H1 (cell line): ENCODE measurements around the gene NPL. TPM values are rescaled to one million over a fixed set of nuclear protein-coding genes. Genes with fewer than 3 reads are reported as not detected.

Experiments
- CTCF ChIA-PET: fragments of 300-600 bp; sonication (Branson Sonifier 250); formaldehyde crosslinking; loops from one replicate; lab custom pipeline; 2021; ENCODE audit not compliant: partially characterized antibody; lab: Charles Lee
- POLR2A ChIA-PET: fragments of 300-600 bp; sonication (Branson Sonifier 250); formaldehyde crosslinking; loops from one replicate; lab custom pipeline; 2021; ENCODE audit warnings: inconsistent platforms; ENCODE audit not compliant: partially characterized antibody; lab: Charles Lee
- DNase-seq, 2 experiments: peaks; one replicate each; pipeline versions ENCODE4 v3.0.0 to v3.0.0-alpha.2; 2010 to 2022; ENCODE audit warnings: low spot score in 2 of 2, low read depth in 1 of 2, mixed read lengths in 1 of 2
- FAIRE-seq: peaks from 2 replicates; lab custom pipeline; 2011; peaks lifted over from hg19 to GRCh38; lab: Jason Lieb, UNC
- H2AFZ ChIP-seq: 2 replicates; pipeline ENCODE4 v1.8.1; 2012; ENCODE audit warnings: low read length, inconsistent platforms
- H2AK5ac ChIP-seq: 2 replicates; pipeline ENCODE4 v1.6.1; 2013; ENCODE audit warnings: low read depth, low read length
- H2BK120ac ChIP-seq: replicated peaks from 2 replicates; pipeline ENCODE3; 2013; ENCODE audit warnings: low read depth, low read length, inconsistent platforms
- H2BK12ac ChIP-seq: 2 replicates; pipeline ENCODE4 v1.6.1; 2013; ENCODE audit warnings: low read depth, low read length
- H2BK15ac ChIP-seq: 2 replicates; pipeline ENCODE4 v1.6.1; 2013; ENCODE audit warnings: low read length
- H2BK20ac ChIP-seq: 2 replicates; pipeline ENCODE4 v1.6.1; 2013; ENCODE audit warnings: low read length
- H2BK5ac ChIP-seq: 2 replicates; pipeline ENCODE4 v1.6.1; 2013; ENCODE audit warnings: low read depth, low read length
- H3K14ac ChIP-seq: 2 replicates; pipeline ENCODE4 v1.6.1; 2013; ENCODE audit warnings: inconsistent platforms; ENCODE audit not compliant: insufficient read length
- H3K18ac ChIP-seq: 2 replicates; pipeline ENCODE4 v1.6.1; 2013; ENCODE audit warnings: low read length; ENCODE audit errors: extremely low read depth
- H3K23ac ChIP-seq: 2 replicates; pipeline ENCODE4 v1.6.1; 2013; ENCODE audit warnings: inconsistent platforms; ENCODE audit not compliant: insufficient read length
- H3K23me2 ChIP-seq: 2 replicates; pipeline ENCODE4 v1.6.1; 2013; ENCODE audit warnings: low read depth, low read length
- H3K27ac ChIP-seq: 2 replicates; pipeline ENCODE4 v1.6.1; 2011; ENCODE audit warnings: low read depth, low read length, inconsistent platforms
- H3K27me3 ChIP-seq, 4 experiments: replicated peaks in 1 of 4; 1 replicate in 1 of 4; 2 replicates in 3 of 4; pipeline versions ENCODE4 v1.6.1 to v1.8.1; 2011 to 2013; ENCODE audit warnings: low read length in 3 of 4, mild to moderate bottlenecking in 3 of 4, inconsistent platforms in 2 of 4, mixed read lengths in 2 of 4, moderate library complexity in 1 of 4; ENCODE audit not compliant: control insufficient read depth in 3 of 4, insufficient read depth in 3 of 4; ENCODE audit errors: extremely low read depth in 1 of 4
- H3K36me3 ChIP-seq, 4 experiments: 2 replicates each; pipeline versions ENCODE4 v1.6.1 to v1.8.1; 2011 to 2013; ENCODE audit warnings: mild to moderate bottlenecking in 4 of 4, low read length in 3 of 4, moderate library complexity in 2 of 4, control low read depth in 1 of 4, inconsistent platforms in 1 of 4; ENCODE audit not compliant: insufficient read depth in 4 of 4, control insufficient read depth in 2 of 4
- H3K4ac ChIP-seq: replicated peaks from 2 replicates; pipeline ENCODE3; 2013; ENCODE audit warnings: low read length, low read depth, mixed read lengths, inconsistent platforms; ENCODE audit not compliant: insufficient read length
- H3K4me1 ChIP-seq, 4 experiments: replicated peaks in 1 of 4; 1 replicate in 1 of 4; 2 replicates in 3 of 4; pipeline versions ENCODE4 v1.6.1 to v1.8.1; 2011 to 2013; ENCODE audit warnings: low read length in 3 of 4, inconsistent platforms in 2 of 4, mixed read lengths in 1 of 4; ENCODE audit not compliant: insufficient read depth in 4 of 4, control insufficient read depth in 3 of 4
- H3K4me2 ChIP-seq, 2 experiments: 2 replicates each; pipeline versions ENCODE4 v1.6.1 to v1.8.1; 2011 to 2013; ENCODE audit warnings: low read depth in 2 of 2, low read length in 2 of 2, control low read depth in 1 of 2, inconsistent platforms in 1 of 2, mild to moderate bottlenecking in 1 of 2; ENCODE audit not compliant: insufficient read depth in 1 of 2
- H3K4me3 ChIP-seq, 4 experiments: fragments of 200-600, 300-600 bp in 1 of 4; sonication (generic), shearing (Covaris generic), sonication (Bioruptor Twin) in 1 of 4; 2 replicates each; pipeline versions ENCODE4 v1.5.1 to v1.8.1; 2011 to 2016; ENCODE audit warnings: low read length in 4 of 4, low read depth in 3 of 4, control low read depth in 2 of 4, inconsistent platforms in 2 of 4, mild to moderate bottlenecking in 2 of 4, mixed read lengths in 1 of 4, moderate library complexity in 1 of 4; ENCODE audit not compliant: insufficient read depth in 2 of 4; ENCODE audit errors: extremely low read depth in 1 of 4
- H3K56ac ChIP-seq: replicated peaks from 2 replicates; pipeline ENCODE3; 2013; ENCODE audit warnings: low read depth, mild to moderate bottlenecking, mixed read lengths, low read length, inconsistent platforms; ENCODE audit not compliant: insufficient read length
- H3K79me1 ChIP-seq: 2 replicates; pipeline ENCODE4 v1.6.1; 2013; ENCODE audit warnings: low read depth, low read length, control low read depth
- H3K79me2 ChIP-seq, 2 experiments: 2 replicates each; pipeline versions ENCODE4 v1.6.1 to v1.8.1; 2012 to 2013; ENCODE audit warnings: low read length in 2 of 2, mild to moderate bottlenecking in 2 of 2, inconsistent platforms in 1 of 2; ENCODE audit not compliant: insufficient read depth in 2 of 2, control insufficient read depth in 1 of 2
- H3K9ac ChIP-seq, 4 experiments: replicated peaks in 1 of 4; 1 replicate in 1 of 4; 2 replicates in 3 of 4; pipeline versions ENCODE4 v1.6.1 to v1.8.1; 2011 to 2013; ENCODE audit warnings: low read depth in 3 of 4, low read length in 3 of 4, control low read depth in 2 of 4, mild to moderate bottlenecking in 2 of 4, moderate library complexity in 2 of 4, inconsistent platforms in 1 of 4; ENCODE audit errors: extremely low read depth in 1 of 4
- H3K9me3 ChIP-seq, 2 experiments: 2 replicates each; pipeline versions ENCODE4 v1.6.1 to v1.8.1; 2012 to 2013; ENCODE audit warnings: mild to moderate bottlenecking in 2 of 2, moderate library complexity in 2 of 2, control low read depth in 1 of 2, inconsistent platforms in 1 of 2, low read depth in 1 of 2, low read length in 1 of 2, mixed read lengths in 1 of 2; ENCODE audit not compliant: insufficient read depth in 2 of 2
- H4K20me1 ChIP-seq, 2 experiments: replicated peaks in 1 of 2; 2 replicates each; pipeline versions ENCODE3 to v1.8.1; 2011 to 2013; ENCODE audit warnings: inconsistent platforms in 2 of 2, low read length in 2 of 2, mild to moderate bottlenecking in 1 of 2; ENCODE audit not compliant: insufficient read depth in 2 of 2, control insufficient read depth in 1 of 2
- H4K5ac ChIP-seq: 2 replicates; pipeline ENCODE4 v1.6.1; 2013; ENCODE audit warnings: low read length, low read depth, mixed read lengths, inconsistent platforms; ENCODE audit not compliant: insufficient read length
- H4K8ac ChIP-seq: 2 replicates; pipeline ENCODE4 v1.8.0; 2013; ENCODE audit warnings: mild to moderate bottlenecking, moderate library complexity, low read length, inconsistent platforms; ENCODE audit not compliant: insufficient read depth; ENCODE audit errors: extremely low read depth
- H4K91ac ChIP-seq: replicated peaks from 2 replicates; pipeline ENCODE3; 2013; ENCODE audit warnings: low read length, mixed read lengths, inconsistent platforms; ENCODE audit not compliant: insufficient read length
- BACH1 ChIP-seq: IDR thresholded peaks from 2 replicates; pipeline ENCODE4 v1.6.1; 2012; ENCODE audit warnings: low read length, improper control_type of control experiment
- CBX5 ChIP-seq: fragments of 300-800, 300-1000 bp; sonication (generic); IDR thresholded peaks from 2 replicates; pipeline ENCODE4 v1.7.1; 2016; ENCODE audit warnings: antibody characterized with exemption, low read length, low read depth
- FOSL1 ChIP-seq: IDR thresholded peaks from 2 replicates; pipeline ENCODE4 v1.6.1; 2011; ENCODE audit warnings: mild to moderate bottlenecking, low read depth, low read length, moderate library complexity; ENCODE audit not compliant: insufficient read depth
- GTF2F1 ChIP-seq: IDR thresholded peaks from 2 replicates; pipeline ENCODE4 v1.6.1; 2012; ENCODE audit warnings: low read depth, low read length, improper control_type of control experiment, borderline replicate concordance
- HDAC6 ChIP-seq: IDR thresholded peaks from one replicate; pipeline ENCODE4 v1.7.1; 2012; ENCODE audit warnings: low read depth, mild to moderate bottlenecking, inconsistent platforms, low read length, moderate library complexity
- KDM1A ChIP-seq: fragments of 200-600, 300-600 bp; sonication (generic); IDR thresholded peaks from 2 replicates; pipeline ENCODE4 v1.7.1; 2016; ENCODE audit warnings: mild to moderate bottlenecking, low read length, borderline replicate concordance
- NANOG ChIP-seq: IDR thresholded peaks from 2 replicates; pipeline ENCODE4 v1.6.1; 2011; ENCODE audit warnings: low read length, low read depth, mild to moderate bottlenecking, inconsistent platforms; ENCODE audit not compliant: insufficient read depth, poor library complexity, severe bottlenecking
- SP4 ChIP-seq: IDR thresholded peaks from 2 replicates; pipeline ENCODE4 v1.6.1; 2012; ENCODE audit warnings: low read length, inconsistent platforms
- TAF1 ChIP-seq: IDR thresholded peaks from 2 replicates; pipeline ENCODE4 v1.6.1; 2011; ENCODE audit warnings: mild to moderate bottlenecking, low read depth, low read length
- WGBS, 2 experiments: shearing (Covaris generic) in 1 of 2; methylation state at CpG; one replicate each; pipeline versions ENCODE4 v1.1.6 to v1.1.7; 2013 to 2015; ENCODE audit warnings: low lambda C conversion rate in 2 of 2, mixed read lengths in 2 of 2, inconsistent platforms in 1 of 2, low coverage in 1 of 2, missing lambda C conversion rate in 1 of 2; ENCODE audit not compliant: insufficient replicate concordance in 2 of 2, insufficient coverage in 1 of 2, insufficient read length in 1 of 2; ENCODE audit errors: extremely low coverage in 1 of 2, missing lambda C conversion rate in 1 of 2; 5-methylcytosine and 5-hydroxymethylcytosine counted together
- polyA plus RNA-seq, 7 experiments: library from polyadenylated mRNA; depleted of rRNA in 3 of 7; stranded (reverse) in 5 of 7; unstranded in 2 of 7; fragments of >200 nt in 5 of 7; fragments of 200-250 nt in 2 of 7; gene quantifications; 1 replicate in 5 of 7; 2 replicates in 1 of 7; 4 replicates in 1 of 7; pipeline versions ENCODE4 v1.2.1 to v1.2.3, GENCODE V29; 2011 to 2013; ENCODE audit warnings: missing spikeins in 2 of 7, mixed read lengths in 2 of 7
- total RNA-seq: library from RNA; stranded (reverse); fragmentation: NEBNext Ultra II Directional; extraction: Animal tissue kit (Norgen Biotek cat#: 25700); gene quantifications from 2 replicates; pipeline ENCODE4 v1.2.1, GENCODE V29; 2021

NPL gene
- total and polyA plus RNA-seq, 2 of the 8 experiments (the other 6 are each of a cell fraction or from before 2014, with no cell fraction given), result 2.2 to 4.4 TPM

GRCh38 chr1:182802006-182802803, 12.6 kb downstream of the NPL start:
- 71% methylated on average over 4 of the region's 4 CpGs; no CpG with 5 or more reads in 1 of the 2 experiments for WGBS, 2 experiments
- POLR2A ChIA-PET, result interaction anchor here (0.6 to 1.2 kb wide), 4 partner anchors 11 to 174 kb away, joined by 3 to 4 read pairs (median 3); no protein-coding TSS in a partner anchor

More at GRCh38 chr1:182802006-182802803, 12.6 kb downstream of the NPL start:
- no peak overlapping the region for H4K91ac ChIP-seq
- no peak overlapping the region for H3K14ac ChIP-seq
- no peaks in the 10 kb centered on the region for H3K79me1 ChIP-seq
- H4K5ac ChIP-seq, result no peak overlapping the region
- H3K79me2 ChIP-seq, result no peaks in the 10 kb centered on the region
- H3K9me3 ChIP-seq, result no peaks in the 10 kb centered on the region
- no peak overlapping the region for H3K56ac ChIP-seq
- H3K18ac ChIP-seq, result no peak overlapping the region; the same call in 1 of the 2 replicates
- no peak overlapping the region for H2BK12ac ChIP-seq
- H3K4me3 ChIP-seq, result no peak overlapping the region
- H2BK120ac ChIP-seq, result no peak overlapping the region
- H4K8ac ChIP-seq, result no peak overlapping the region
- H3K4ac ChIP-seq, result no peak overlapping the region
- H3K9ac ChIP-seq, result no peak overlapping the region
- H3K27me3 ChIP-seq, result no peaks in the 10 kb centered on the region
- H3K36me3 ChIP-seq, result no peaks in the 10 kb centered on the region
- no peak overlapping the region for H3K27ac ChIP-seq
- no peak overlapping the region for H3K23ac ChIP-seq
- H3K23me2 ChIP-seq, result no peaks in the 10 kb centered on the region
- no peak for FAIRE-seq
- no peak overlapping the region for H2AFZ ChIP-seq
- CTCF ChIA-PET, result interaction anchor here (0.9 to 23.0 kb wide), 3 partner anchors 12 to 199 kb away, joined by 4 to 1131 read pairs (median 118); partner anchors contain the start of genes RGS16 and RNASEL
- peak overlapping the region in 1 of 2 experiments; percentile 60; a peak in 2 of 4 replicates for H3K4me2 ChIP-seq
- DNase-seq, result no peak
- no peak overlapping the region for H2AK5ac ChIP-seq
- peaks cover 3 to 16% (median 9%) of the 10 kb centered on the region in 4 experiments; a peak in 6 of 7 replicates for H3K4me1 ChIP-seq
- TF ChIP-seq TAF1, result no peak
- TF ChIP-seq GTF2F1, result no peak
- TF ChIP-seq SP4, result no peak
- no peak for TF ChIP-seq HDAC6
- TF ChIP-seq NANOG, result no peak
- no peak for TF ChIP-seq FOSL1
- TF ChIP-seq CBX5, result no peak
- no peak for TF ChIP-seq BACH1
- TF ChIP-seq KDM1A, result no peak
- TF ChIP-seq, all 59 proteins: peak for 0
- Histone ChIP-seq H4K20me1 (no peaks in the 10 kb centered on the region), H2BK15ac (no peak overlapping the region), H2BK5ac (no peak overlapping the region), H2BK20ac (0 out of 2 replicates have a peak overlapping the region, but pooled peaks have one; percentile 3)
